NCI-H345 treated with DMSO at 0.1 percent for 48 hours (cell line): ENCODE data around the gene MLH3.
"Not testable (repeated sequence)": the region's sequence is repeated elsewhere in the genome, so short reads cannot be mapped to it uniquely, and the experiment has no call there.

ENCODE experiments used
- DNase-seq: peaks from one replicate; lab custom pipeline; 2025; ENCODE audit not compliant: unreplicated experiment; lab: John Stamatoyannopoulos, UW

Gene MLH3

DNA sequence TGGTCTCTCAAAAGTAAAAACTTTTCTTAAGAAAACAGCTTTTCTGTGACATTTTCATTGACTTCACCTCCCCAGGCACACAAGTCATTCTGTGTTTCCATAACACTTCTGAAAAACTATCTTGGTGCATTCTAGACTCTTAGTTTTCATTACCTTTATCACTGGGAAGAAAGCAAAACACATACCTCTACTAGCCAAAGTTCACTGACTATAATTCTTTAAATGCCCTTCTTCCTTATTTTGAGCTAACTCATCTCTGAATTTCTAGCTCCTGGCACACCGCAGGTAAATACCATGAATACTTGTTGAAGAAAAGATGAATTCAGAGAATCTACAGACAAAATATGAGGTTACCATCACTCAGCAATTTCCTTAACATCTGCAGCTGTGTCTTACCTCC lies 21.1 kb downstream of the MLH3 start:
- DNase-seq = no peak

DNA sequence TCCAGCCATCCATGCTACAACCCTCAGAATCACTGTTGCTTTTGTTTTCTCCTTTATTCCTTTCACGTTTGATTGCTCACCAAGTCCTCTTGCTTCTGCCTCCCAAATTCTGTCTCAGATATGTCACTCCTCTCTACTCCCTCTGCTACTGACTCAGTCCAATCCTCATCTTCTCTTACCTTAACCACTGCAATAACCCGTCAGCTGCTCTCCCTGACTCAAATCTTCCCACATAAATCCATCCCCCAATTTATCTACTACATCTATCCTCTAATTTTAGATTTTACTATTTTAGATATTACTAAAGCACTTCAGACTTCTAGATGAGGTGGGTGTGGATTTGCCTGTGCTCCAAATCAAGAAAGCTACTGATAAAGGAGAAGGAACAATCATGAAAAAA lies 25.4 kb downstream of the MLH3 start:
- DNase-seq = no peak

DNA sequence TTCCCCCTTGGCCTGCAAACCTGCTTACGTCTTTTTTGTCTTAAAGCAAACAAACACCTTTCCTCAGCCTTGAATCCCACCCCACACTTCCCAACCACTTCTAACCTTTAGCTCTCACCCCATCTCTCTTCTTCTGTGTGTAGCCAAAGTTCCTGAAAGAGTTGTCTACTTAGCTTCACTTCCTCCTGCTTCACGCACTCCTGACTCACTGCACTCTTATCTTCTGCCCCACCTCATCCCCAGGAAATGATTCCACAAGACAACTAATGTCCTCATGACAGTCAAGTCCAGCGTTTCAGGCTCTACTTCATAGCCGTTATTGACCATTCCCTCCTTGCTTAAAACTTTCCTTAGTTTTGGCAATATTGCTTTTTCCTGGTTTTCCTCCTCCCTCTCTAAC lies 26.2 kb downstream of the MLH3 start:
- no peak for DNase-seq

DNA sequence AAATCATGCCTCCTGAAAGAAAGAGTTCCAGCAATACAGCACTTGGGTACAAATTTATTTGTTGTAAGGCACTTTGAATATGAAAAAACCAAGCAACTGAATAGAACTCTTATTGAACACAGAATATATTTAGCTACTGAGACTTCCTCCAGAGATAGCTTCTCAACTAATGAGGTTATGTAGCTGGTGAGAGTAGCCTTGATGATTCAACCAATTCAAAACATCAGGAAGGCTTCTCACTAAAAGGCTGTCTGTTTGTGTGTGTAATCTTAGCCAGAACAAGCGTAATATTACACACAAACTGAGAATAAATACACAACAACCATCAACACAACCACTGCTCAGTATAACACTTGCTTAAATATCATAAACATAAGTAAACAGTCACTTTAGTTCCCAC lies 28.2 kb downstream of the MLH3 start:
- DNase-seq = no peak

DNA sequence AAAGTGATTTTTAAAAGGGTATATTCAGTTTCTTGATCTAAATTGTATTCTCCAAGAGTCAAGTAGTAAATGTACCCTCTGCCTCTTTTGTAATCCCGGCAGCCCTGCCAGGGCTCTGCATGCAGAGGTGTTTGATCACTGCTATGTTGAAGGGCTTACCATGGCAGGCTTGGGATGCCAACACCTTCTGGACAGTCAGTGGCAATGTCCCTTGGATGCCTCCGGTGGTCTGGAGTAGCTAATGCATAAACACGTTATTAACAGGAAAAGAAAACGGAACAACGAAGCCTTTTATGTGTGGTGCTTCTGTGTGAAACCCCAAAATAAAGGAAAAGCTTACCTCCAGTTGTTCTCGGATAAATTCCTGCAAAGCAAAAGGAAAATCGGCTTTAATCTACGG lies 28.6 kb downstream of the MLH3 start:
- no peak for DNase-seq

DNA sequence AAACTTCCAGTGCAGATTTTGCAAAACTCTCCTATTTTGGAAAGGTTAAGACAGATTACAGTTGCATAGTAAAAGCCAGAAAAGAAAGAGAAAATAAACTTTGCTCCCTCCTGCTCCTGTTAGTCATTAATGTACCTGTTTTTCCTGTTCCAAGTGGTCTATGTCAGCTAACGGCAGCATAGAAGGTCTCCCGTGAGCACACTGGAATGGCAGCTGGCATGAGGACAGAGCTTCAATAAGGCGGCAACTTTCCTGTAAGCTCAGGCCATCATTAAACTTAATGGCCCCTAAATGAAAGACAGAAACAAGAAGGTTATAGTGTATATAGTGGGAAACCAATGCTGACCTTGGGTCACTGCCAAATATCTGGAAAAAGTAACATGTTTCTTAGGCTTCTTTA lies 32.6 kb downstream of the MLH3 start:
- DNase-seq = no peak

DNA sequence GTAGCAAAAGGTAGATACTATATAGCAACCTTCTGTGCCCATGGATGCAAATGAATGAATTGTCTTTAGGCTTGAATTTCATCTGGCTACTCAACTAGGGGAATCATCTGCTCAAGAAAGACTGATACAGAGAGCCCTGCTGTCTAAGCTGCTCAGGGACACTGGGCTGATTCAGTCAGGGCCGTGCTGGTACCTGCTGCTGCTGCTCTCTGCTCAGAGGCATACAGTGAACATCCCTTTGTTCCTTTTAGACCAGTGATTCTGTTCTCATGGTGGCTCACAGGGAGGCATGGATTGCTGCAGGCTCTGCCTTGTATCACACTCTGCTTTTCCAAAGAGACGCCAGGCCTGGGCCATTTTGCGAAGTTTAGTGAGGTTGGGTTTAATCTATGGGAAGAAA lies 34.5 kb downstream of the MLH3 start:
- no peak for DNase-seq

DNA sequence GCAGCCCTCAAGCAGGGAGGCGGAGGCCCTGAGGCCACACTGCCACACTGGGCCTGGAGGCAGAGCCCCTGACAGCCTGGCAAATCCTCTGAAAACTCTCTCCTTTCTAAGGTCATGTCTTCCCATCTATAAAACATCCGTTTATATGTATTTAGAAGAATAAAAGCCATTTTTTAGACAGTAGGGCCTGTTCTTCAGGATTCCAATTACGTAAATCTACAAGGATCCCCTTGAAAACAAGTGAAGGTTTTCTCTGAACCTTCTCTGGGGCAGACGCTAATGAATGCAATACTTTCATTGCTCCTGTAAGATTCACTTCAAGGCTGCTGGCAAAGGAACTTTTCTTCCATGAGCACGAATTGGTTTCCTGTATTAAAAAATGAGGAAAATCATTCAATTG lies 35.8 kb downstream of the MLH3 start:
- DNase-seq = no peak

DNA sequence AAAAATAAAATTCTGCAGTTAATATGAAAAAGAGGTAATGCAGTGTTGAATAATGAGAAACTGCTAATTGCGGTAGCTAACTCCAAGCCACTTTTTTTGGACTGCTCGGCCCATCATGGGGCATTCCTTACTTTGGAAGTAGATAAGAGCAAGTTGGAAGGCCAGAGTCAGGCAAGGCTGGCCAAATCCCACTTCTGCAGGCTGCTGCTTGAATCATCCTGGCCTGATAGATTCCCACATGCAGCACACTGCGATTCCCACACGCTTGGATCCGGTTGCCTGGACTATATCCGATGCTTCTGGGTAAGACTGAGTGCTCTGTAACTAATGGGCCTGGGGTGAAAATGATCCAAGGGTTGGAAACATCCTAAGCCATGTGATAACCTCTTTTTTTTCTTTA lies 38.0 kb downstream of the MLH3 start:
- DNase-seq = no peak

DNA sequence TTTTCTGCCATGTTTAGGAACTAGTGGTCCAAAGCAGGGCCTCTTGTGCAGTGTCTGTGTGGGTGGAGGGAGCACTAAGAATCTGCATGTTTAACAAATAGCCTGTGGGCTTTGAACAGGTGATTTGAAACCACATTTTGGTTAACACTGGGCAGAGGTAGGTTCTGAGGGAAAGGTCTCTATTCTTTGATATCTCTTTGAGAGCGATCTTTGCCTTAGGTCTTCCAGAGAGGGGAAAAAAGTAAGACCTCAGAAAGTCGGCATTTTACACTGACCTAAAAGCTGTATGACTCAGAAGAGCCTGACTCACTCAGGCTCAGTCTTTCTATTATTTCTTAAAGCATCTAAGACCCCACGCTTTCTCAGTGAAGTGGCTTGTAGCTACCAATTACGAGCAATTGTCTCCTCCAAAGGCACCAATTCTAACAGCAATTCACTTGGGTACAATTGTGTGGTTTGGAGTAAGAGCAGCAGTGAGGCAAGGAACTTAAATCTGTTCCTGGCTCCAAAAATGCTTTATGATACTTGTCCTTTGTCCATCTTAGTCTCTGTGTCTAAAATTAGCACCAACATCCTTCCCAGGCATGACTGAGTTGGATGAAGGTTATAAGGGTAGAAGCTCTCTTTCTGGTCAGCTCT lies 39.8 kb downstream of the MLH3 start:
- DNase-seq = no peak

DNA sequence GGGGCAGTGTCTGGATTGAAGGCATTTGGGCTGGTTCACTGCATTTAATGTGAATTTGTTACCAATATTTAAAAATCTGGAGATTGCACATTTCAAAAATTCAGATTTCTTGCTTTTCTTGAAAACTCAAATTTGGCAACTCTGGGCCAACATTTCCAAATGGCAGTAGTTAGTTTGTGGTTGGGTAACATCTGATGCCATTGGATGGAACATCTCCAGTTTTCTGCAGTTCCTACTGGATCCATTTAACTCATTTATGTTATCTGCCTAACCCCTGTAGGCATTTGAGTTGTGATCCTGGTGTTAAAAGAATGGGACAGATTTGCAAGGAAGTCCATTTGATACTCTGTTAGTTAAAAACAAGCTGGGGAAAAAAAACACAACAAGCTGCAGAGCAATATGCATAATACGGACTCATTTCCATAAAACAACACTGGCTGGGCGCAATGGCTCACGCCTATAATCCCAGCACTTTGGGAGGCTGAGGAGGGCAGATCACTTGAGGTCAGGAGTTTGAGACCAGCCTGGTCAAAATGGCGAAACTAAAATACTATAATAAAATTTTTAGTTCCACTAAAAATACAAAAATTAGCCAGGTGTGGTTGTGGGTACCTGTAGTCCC lies 40.7 kb downstream of the MLH3 start:
- DNase-seq = no peak

DNA sequence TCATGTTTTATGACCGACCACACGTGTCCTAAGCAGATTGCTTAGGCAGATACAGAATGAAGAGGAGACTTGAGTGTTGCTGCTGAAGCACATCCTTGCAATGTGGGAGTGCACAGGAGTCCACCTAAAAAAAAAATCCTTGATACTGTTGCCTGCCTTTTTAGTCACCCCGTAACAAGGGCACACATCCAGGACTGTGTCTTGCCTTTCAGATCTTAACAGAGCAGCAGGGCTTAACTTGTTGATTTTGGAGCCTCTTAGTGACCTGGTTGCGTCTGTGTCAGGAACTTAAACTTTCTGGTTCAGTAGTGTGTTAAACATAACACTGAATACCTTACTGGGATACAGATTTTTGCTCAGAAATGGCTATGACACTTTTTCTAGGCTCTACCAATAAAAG lies 42.1 kb downstream of the MLH3 start:
- no peak for DNase-seq

DNA sequence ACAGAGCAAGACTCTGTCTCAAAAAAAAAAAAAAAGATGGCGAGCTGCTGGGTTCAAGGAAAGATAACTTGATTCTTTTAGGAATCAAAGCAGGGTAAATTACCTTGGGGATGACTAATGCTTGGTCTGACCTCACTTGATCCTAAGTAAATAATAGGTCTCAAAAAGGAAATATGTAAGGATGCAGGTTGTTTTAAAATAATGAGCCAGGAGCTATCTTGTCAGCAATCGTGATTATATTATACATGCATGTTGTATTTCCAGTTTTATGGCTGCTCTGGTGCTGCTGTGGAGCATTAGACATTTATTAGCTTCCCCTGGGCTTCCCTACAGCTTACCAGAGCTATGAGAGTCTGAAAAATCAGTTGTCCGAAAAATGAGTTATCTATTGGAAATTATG lies 45.9 kb downstream of the MLH3 start:
- no peak for DNase-seq

DNA sequence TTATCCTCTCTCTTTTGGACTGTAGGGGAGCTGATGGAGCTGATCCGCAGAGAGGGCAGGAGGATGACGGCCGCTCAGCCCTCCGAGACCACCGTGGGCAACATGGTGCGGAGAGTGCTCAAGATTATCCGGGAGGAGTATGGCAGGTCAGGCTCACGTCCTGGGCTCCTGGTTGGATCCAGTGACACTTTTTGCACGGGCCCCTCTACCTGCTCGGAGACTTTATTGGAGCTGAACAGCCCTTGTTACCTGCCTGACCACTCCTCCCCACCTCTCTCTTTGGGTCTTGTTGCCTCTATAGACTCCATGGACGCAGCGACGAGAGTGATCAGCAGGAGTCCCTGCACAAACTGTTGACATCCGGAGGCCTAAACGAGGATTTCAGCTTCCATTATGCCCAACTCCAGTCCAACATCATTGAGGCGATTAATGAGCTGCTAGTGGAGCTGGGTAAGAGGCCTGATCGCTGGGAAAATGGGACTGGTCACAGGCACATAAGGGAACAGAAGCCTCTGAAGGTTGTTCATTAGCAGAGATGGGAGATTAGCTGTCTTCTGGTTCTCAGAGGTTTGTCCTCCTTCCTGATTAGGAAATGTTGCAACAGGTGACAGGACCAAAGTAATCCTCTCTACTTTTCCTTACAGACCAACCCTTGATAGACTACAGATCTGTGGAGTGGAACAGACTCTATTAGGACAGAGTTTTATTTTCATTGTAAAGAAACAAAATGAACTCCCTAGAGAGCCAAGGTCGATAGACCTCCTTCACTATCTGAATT lies 47.8 kb downstream of the MLH3 start:
- DNase-seq = no peak

DNA sequence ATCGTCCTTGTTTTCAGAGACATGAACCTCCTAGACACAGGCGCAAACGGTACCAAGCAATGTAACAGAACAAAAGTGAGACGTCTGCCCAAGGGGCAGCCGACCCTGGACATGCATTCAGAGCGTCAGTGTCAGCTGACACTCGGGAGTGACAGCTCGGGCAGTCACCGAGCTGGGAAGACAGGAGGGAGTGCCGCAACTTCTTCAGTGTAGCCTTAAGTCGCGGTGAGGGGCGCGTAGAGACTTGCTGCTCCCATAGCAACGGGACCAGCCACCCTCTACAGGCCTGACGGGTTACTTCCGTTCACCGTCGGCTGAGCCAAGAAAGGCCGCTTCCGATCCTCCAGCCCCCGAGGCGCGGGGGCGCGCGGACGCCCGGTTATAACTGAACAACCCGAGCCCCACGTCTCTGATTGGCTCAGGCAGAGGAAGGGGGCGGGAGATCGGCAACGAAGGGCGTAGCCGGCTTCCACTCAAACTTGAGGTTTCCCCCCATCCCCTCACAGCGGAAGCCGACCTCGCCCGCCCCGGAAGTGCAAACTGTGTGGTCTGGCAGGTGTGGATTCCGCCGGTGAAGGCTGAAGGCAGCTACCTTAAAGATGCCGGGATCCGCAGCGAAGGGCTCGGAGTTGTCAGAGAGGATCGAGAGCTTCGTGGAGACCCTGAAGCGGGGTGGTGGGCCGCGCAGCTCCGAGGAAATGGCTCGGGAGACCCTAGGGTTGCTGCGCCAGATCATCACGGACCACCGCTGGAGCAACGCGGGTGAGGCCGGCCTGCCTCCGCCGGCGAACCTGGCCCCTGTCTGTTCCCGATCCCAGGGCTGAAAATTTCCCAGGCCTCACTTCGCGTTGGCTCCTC lies 48.6 kb downstream of the MLH3 start, which contains the start of gene EIF2B2:
EIF2B2 (plus strand) TSS at position 530 of the 858 bp plus-strand sequence; CDS start at position 600, 70 bp downstream.
- DNase-seq = peak; percentile 96

DNA sequence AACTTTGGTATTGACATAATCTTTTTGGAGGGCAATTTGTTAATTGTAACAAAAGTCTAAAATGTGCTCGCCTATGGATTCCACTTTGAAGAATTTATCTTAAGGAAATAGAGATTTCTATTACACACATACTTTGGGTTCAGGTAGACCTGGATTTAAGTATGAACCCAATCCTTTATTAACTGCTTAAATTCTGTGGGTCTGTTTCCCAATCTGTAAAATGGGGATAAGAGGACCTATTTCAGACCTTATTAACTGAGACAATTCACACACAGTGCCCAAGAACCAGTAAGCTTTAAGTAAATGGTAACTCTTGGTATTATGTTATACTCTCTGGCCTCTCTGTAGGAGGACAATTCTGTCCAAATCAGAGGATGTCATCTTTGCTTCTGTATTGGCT lies 49.4 kb downstream of the MLH3 start:
- no peak for DNase-seq

DNA sequence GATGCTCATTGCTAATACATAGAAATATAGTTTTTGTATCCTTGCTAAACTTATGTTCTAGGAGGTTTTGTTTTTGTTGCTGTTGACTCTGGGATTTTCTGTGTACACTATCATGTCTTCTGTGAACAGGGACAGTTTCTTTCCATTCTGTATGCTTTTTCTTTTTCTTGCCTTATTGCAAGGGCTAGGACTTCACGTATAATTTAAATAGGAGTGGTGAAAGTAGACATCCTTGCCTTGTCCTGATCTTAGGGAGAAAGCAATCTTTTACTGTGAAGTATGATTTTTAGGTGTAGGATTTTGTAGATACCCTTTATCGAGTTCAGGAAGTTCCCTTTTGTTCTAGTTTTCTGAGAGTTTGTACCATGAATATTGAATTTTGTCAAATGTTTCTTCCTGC lies 50.0 kb downstream of the MLH3 start:
- no peak for DNase-seq

DNA sequence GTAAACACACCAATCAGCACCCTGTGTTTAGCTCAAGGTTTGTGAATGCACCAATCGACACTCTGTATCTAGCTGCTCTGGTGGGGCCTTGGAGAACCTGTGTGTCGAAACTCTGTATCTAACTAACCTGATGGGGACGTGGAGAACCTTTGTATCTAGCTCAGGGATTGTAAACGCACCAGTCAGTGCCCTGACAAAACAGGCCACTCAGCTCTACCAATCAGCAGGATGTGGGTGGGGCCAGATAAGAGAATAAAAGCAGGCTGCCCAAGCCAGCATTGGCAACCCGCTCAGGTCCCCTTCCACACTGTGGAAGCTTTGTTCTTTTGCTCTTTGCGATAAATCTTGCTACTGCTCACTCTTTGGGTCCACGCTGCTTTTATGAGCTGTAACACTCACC lies 55.5 kb downstream of the MLH3 start:
- not testable (repeated sequence) for DNase-seq

DNA sequence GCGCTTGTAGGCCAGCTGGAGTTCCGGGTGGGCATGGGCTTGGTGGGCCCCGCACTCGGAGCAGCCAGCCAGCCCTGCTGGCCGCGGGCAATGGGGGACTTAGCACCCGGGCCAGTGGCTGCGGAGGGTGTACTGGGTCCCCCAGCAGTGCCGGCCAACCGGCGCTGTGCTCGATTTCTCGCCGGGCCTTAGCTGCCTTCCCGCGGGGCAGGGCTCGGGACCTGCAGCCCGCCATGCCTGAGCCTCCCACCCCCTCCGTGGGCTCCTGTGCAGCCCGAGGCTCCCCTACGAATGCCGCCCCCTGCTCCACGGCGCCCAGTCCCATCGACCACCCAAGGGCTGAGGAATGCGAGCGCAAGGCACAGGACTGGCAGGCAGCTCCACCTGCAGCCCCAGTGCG lies 57.1 kb downstream of the MLH3 start:
- DNase-seq = not testable (repeated sequence)

DNA sequence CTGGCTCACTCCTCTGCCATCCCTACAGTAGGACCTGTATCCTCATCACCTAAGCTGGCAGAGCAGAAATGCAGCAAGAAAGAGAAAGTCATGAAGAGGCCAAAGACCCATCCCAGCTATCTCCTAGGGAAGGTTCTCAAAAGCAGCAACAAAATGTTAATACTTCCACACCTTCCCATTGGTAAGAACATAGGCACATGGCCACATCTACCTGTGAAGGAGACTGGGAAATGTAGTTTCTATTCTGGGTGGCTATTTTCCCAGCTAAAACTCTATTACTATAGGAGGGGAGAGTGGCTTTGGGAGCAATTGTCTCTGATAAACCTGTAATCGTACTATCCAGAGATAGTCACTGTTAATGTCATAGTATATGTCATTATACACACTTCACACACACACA lies 62.3 kb downstream of the MLH3 start:
- DNase-seq = no peak

DNA sequence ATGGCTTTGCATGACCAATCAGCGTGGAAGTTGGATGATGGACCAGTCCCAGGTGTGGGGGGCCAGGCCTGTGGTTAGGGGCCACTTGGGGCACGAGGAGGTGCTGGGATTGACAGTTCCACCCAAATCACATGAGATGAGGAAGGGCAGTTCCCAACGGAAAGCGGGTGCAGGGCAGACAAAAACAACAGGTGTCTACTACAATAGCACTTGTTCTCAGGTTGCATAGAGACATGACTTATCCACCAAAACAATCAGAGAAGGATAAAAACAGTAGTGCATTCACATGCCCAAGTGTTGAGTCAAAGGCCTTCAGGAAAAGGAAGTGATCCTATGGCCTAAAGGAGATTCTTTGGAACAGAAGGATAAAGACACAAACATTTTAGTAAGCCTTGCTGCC lies 63.1 kb downstream of the MLH3 start:
- no peak for DNase-seq
